Neural cell (in vitro differentiated cells): Measurements from ENCODE around the gene EPHA4. TPM values are rescaled to one million over a fixed set of nuclear protein-coding genes. Genes with fewer than 3 reads are reported as not detected.

Source experiments
- H2AFZ ChIP-seq: fragments of 200-600, 300-800 bp; sonication (generic), shearing (Covaris generic); 2 replicates; pipeline ENCODE4 v1.6.0; 2014; ENCODE audit warnings: low read depth, mild to moderate bottlenecking, antibody characterized with exemption, low read length, moderate library complexity
- H3F3A ChIP-seq: fragments of 200-600 bp; shearing (Covaris generic); 2 replicates; pipeline ENCODE4 v1.6.1; 2016; ENCODE audit warnings: mild to moderate bottlenecking, moderate library complexity, mixed read lengths, antibody characterized with exemption, low read length; ENCODE audit not compliant: insufficient read depth, poor library complexity, severe bottlenecking
- H3K27ac ChIP-seq: fragments of 200-600, 300-800 bp; sonication (generic), shearing (Covaris generic); 2 replicates; pipeline ENCODE4 v1.5.1; 2014; ENCODE audit warnings: mild to moderate bottlenecking, low read length, moderate library complexity
- H3K27me3 ChIP-seq: fragments of 300-800, 200-600 bp; sonication (generic), shearing (Covaris generic); 2 replicates; pipeline ENCODE4 v1.6.0; 2014; ENCODE audit warnings: mild to moderate bottlenecking, low read depth, low read length, moderate library complexity; ENCODE audit not compliant: insufficient read depth
- H3K36me3 ChIP-seq: fragments of 300-800, 200-600 bp; sonication (generic), shearing (Covaris generic); 2 replicates; pipeline ENCODE4 v1.5.1; 2014; ENCODE audit warnings: mild to moderate bottlenecking, antibody characterized with exemption, low read length, moderate library complexity; ENCODE audit not compliant: insufficient read depth
- H3K4me2 ChIP-seq: fragments of 300-800, 200-600 bp; sonication (generic), shearing (Covaris generic); 2 replicates; pipeline ENCODE4 v1.6.0; 2014; ENCODE audit warnings: mild to moderate bottlenecking, low read length
- H3K4me3 ChIP-seq: fragments of 300-800, 200-600 bp; sonication (generic), shearing (Covaris generic); 2 replicates; pipeline ENCODE4 v1.5.1; 2014; ENCODE audit warnings: mild to moderate bottlenecking, low read length, moderate library complexity
- H3K79me2 ChIP-seq: fragments of 200-600 bp; shearing (Covaris generic); replicated peaks from 2 replicates; pipeline ENCODE4 v1.6.0; 2014; ENCODE audit warnings: mild to moderate bottlenecking, low read length, moderate library complexity; ENCODE audit not compliant: insufficient read depth
- H3K9ac ChIP-seq: fragments of 300-800, 200-600 bp; sonication (generic), shearing (Covaris generic); 2 replicates; pipeline ENCODE4 v1.6.1; 2016; ENCODE audit warnings: mild to moderate bottlenecking, low read length, mixed read lengths
- H3K9me2 ChIP-seq: fragments of 200-600 bp; shearing (Covaris generic); 2 replicates; pipeline ENCODE4 v1.6.1; 2016; ENCODE audit warnings: mild to moderate bottlenecking, low read length, mixed read lengths; ENCODE audit not compliant: insufficient read depth
- H3K9me3 ChIP-seq: fragments of 200-600, 300-800 bp; sonication (generic), shearing (Covaris generic); 2 replicates; pipeline ENCODE4 v1.6.1; 2016; ENCODE audit warnings: mild to moderate bottlenecking, mixed run types, low read length, moderate library complexity, mixed read lengths
- H4K20me1 ChIP-seq: fragments of 200-600 bp; shearing (Covaris generic); 2 replicates; pipeline ENCODE4 v1.6.1; 2016; ENCODE audit warnings: mild to moderate bottlenecking, mixed run types; ENCODE audit not compliant: insufficient read depth
- EP300 ChIP-seq: fragments of 450-650 bp; conservative IDR thresholded peaks from 2 replicates; pipeline ENCODE4 v1.6.1; 2014; ENCODE audit warnings: antibody characterized with exemption, mild to moderate bottlenecking, moderate library complexity; ENCODE audit not compliant: poor library complexity, severe bottlenecking
- EZH2 ChIP-seq: fragments of 200-600, 300-800 bp; shearing (Covaris generic), sonication (generic); IDR thresholded peaks from 2 replicates; pipeline ENCODE4 v1.6.1; 2014; ENCODE audit warnings: antibody characterized with exemption, low read length, borderline replicate concordance, mild to moderate bottlenecking; ENCODE audit not compliant: insufficient read depth, poor library complexity, severe bottlenecking
- MXI1 ChIP-seq: fragments of 450-650 bp; conservative IDR thresholded peaks from 2 replicates; pipeline ENCODE4 v1.6.1; 2014; ENCODE audit warnings: antibody characterized with exemption, mild to moderate bottlenecking; ENCODE audit not compliant: poor library complexity, severe bottlenecking
- POLR2AphosphoS5 ChIP-seq: IDR thresholded peaks from 2 replicates; pipeline ENCODE4 v1.6.1; 2012
- RAD21 ChIP-seq: fragments of 450-650 bp; conservative IDR thresholded peaks from 2 replicates; pipeline ENCODE4 v1.6.1; 2014; ENCODE audit warnings: antibody characterized with exemption, mild to moderate bottlenecking, moderate library complexity
- SMC3 ChIP-seq: fragments of 450-650 bp; conservative IDR thresholded peaks from 2 replicates; pipeline ENCODE4 v1.6.1; 2014; ENCODE audit warnings: antibody characterized with exemption, mild to moderate bottlenecking, moderate library complexity; ENCODE audit not compliant: poor library complexity
- TAF1 ChIP-seq: IDR thresholded peaks from 2 replicates; pipeline ENCODE4 v1.6.1; 2012; ENCODE audit warnings: low read depth
- polyA plus RNA-seq: library from polyadenylated mRNA; depleted of rRNA; stranded (reverse); fragments of >200 nt; gene quantifications from 2 replicates; pipeline ENCODE4 v1.2.3, GENCODE V29; 2014
- TF ChIP-seq, protein P1 (sequence below): IDR thresholded peaks from 2 replicates; pipeline ENCODE4 v1.6.1; 2012; ENCODE audit warnings: borderline replicate concordance
- TF ChIP-seq, protein P2 (sequence below): fragments of 450-650 bp; IDR thresholded peaks from 2 replicates; pipeline ENCODE4 v1.5.1; 2014; ENCODE audit warnings: antibody characterized with exemption, mild to moderate bottlenecking, moderate library complexity; ENCODE audit not compliant: poor library complexity, severe bottlenecking

EPHA4 gene
- polyA plus RNA-seq, 1 donor from 2014 or later = 71.1 TPM

DNA sequence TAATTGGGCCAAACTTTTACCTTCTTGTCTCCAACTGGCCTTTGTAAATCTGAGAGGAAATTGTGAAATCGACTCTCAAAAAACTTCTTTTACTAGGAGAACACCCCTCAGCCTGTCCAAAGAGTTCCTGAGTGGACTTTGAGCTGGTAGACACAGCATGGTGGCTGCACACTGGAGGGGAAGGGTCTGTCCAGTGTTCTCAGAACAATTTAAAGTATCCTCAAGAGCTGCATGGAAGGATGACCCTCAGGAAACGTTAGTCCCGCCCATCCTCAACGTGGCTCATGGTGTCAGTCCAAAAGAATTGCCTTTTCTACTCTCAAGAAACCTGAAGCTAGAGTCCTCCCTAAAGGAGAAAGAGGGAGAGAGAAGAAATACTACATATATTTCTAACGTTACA, 182.7 kb downstream of the EPHA4 start:
- no peaks in the 10 kb centered on the region for H3K27me3 ChIP-seq
- H4K20me1 ChIP-seq = no peaks in the 10 kb centered on the region
- no peak overlapping the region for H3K4me3 ChIP-seq
- H2AFZ ChIP-seq = no peak overlapping the region
- no peaks in the 10 kb centered on the region for H3K79me2 ChIP-seq
- no peaks in the 10 kb centered on the region for H3F3A ChIP-seq
- TF ChIP-seq TAF1 = no peak
- TF ChIP-seq EP300 = no peak
- no peak for TF ChIP-seq POLR2AphosphoS5
- TF ChIP-seq RAD21 = no peak
- TF ChIP-seq MXI1 = no peak
- no peak for TF ChIP-seq EZH2
- H3K9me2 ChIP-seq = no peaks in the 10 kb centered on the region
- H3K4me2 ChIP-seq = no peak overlapping the region
- no peak overlapping the region for H3K9ac ChIP-seq
- no peaks in the 10 kb centered on the region for H3K9me3 ChIP-seq
- H3K27ac ChIP-seq = no peak overlapping the region
- no peaks in the 10 kb centered on the region for H3K36me3 ChIP-seq

DNA sequence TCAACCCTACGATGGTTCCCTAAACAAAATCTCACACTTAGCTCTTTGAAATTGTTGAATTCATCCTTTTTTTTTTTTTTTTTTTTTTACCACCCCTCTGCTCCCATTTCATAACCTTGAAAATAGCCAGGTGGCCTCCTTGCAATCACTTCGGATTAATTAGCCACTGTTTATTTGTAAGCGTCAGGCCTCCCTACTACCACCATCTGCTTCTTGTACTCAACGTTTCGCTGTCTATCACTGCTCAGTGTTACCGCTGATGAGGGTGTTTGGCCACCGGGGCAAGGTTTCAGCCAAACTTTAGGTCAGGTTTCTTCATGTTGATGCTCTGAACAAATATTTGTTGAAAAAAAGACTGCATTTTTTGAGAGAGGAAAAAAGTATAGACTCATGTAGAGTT, 183.2 kb downstream of the EPHA4 start:
- H3K4me2 ChIP-seq = no peak overlapping the region
- TF ChIP-seq EP300 (no peak), TAF1 (no peak), RAD21 (no peak), EZH2 (no peak), POLR2AphosphoS5 (no peak), MXI1 (no peak)
- TF ChIP-seq, protein P1, sequence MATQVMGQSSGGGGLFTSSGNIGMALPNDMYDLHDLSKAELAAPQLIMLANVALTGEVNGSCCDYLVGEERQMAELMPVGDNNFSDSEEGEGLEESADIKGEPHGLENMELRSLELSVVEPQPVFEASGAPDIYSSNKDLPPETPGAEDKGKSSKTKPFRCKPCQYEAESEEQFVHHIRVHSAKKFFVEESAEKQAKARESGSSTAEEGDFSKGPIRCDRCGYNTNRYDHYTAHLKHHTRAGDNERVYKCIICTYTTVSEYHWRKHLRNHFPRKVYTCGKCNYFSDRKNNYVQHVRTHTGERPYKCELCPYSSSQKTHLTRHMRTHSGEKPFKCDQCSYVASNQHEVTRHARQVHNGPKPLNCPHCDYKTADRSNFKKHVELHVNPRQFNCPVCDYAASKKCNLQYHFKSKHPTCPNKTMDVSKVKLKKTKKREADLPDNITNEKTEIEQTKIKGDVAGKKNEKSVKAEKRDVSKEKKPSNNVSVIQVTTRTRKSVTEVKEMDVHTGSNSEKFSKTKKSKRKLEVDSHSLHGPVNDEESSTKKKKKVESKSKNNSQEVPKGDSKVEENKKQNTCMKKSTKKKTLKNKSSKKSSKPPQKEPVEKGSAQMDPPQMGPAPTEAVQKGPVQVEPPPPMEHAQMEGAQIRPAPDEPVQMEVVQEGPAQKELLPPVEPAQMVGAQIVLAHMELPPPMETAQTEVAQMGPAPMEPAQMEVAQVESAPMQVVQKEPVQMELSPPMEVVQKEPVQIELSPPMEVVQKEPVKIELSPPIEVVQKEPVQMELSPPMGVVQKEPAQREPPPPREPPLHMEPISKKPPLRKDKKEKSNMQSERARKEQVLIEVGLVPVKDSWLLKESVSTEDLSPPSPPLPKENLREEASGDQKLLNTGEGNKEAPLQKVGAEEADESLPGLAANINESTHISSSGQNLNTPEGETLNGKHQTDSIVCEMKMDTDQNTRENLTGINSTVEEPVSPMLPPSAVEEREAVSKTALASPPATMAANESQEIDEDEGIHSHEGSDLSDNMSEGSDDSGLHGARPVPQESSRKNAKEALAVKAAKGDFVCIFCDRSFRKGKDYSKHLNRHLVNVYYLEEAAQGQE = no peak
- TF ChIP-seq, protein P2, sequence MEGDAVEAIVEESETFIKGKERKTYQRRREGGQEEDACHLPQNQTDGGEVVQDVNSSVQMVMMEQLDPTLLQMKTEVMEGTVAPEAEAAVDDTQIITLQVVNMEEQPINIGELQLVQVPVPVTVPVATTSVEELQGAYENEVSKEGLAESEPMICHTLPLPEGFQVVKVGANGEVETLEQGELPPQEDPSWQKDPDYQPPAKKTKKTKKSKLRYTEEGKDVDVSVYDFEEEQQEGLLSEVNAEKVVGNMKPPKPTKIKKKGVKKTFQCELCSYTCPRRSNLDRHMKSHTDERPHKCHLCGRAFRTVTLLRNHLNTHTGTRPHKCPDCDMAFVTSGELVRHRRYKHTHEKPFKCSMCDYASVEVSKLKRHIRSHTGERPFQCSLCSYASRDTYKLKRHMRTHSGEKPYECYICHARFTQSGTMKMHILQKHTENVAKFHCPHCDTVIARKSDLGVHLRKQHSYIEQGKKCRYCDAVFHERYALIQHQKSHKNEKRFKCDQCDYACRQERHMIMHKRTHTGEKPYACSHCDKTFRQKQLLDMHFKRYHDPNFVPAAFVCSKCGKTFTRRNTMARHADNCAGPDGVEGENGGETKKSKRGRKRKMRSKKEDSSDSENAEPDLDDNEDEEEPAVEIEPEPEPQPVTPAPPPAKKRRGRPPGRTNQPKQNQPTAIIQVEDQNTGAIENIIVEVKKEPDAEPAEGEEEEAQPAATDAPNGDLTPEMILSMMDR = no peak
- no peaks in the 10 kb centered on the region for H3K9me3 ChIP-seq
- H3K36me3 ChIP-seq = no peaks in the 10 kb centered on the region
- H3F3A ChIP-seq = no peaks in the 10 kb centered on the region
- H2AFZ ChIP-seq = no peak overlapping the region
- H3K79me2 ChIP-seq = no peaks in the 10 kb centered on the region
- H3K27ac ChIP-seq = no peak overlapping the region
- no peaks in the 10 kb centered on the region for H3K27me3 ChIP-seq
- no peak overlapping the region for H3K4me3 ChIP-seq
- no peak overlapping the region for H3K9ac ChIP-seq
- H4K20me1 ChIP-seq = no peaks in the 10 kb centered on the region
- H3K9me2 ChIP-seq = no peaks in the 10 kb centered on the region

DNA sequence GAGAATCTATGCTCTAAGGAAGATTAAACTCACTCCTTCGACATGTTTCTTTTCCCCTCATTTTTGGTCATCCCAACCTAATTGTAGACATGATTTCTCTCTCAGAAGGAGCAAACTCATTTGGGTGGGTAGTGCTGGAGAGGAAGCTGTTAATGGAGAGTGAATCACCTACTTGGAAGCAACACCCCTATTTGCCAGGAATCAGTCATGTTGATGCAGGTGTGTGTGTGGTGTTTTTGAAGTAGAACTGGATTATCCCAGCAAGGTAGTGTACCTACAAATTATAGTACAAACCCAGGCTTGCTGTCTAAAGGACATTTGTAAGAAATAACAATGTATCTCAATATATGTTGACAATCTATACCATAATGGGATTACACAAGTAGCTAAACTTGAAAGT, 186.4 kb downstream of the EPHA4 start:
- no peaks in the 10 kb centered on the region for H3K9me3 ChIP-seq
- no peaks in the 10 kb centered on the region for H4K20me1 ChIP-seq
- no peaks in the 10 kb centered on the region for H3F3A ChIP-seq
- no peak overlapping the region for H3K9ac ChIP-seq
- no peak overlapping the region for H3K4me2 ChIP-seq
- TF ChIP-seq, protein P2 = no peak
- no peak for TF ChIP-seq POLR2AphosphoS5
- no peak for TF ChIP-seq TAF1
- no peak for TF ChIP-seq SMC3
- TF ChIP-seq EZH2 = no peak
- no peak for TF ChIP-seq MXI1
- H3K4me3 ChIP-seq = no peak overlapping the region
- no peaks in the 10 kb centered on the region for H3K79me2 ChIP-seq
- no peaks in the 10 kb centered on the region for H3K9me2 ChIP-seq
- H3K27me3 ChIP-seq = no peaks in the 10 kb centered on the region
- no peak overlapping the region for H2AFZ ChIP-seq
- H3K36me3 ChIP-seq = no peaks in the 10 kb centered on the region
- no peak overlapping the region for H3K27ac ChIP-seq
